Testis (tissue), 3 donors: ENCODE measurements around the gene LRTM2. TPM values are rescaled to one million over a fixed set of nuclear protein-coding genes. Genes with fewer than 3 reads are reported as not detected.

ENCODE experiments used
- DNase-seq: peaks from one replicate; pipeline ENCODE4 v3.0.0-alpha.2; 2019
- H3K27ac ChIP-seq, 2 donors: fragments of 200-600 bp; sonication (generic); one replicate each; pipeline ENCODE4 v1.5.1; 2019
- H3K27me3 ChIP-seq: fragments of 200-600 bp; sonication (generic); one replicate; pipeline ENCODE4 v1.5.1; 2019
- H3K36me3 ChIP-seq: fragments of 200-600 bp; sonication (generic); one replicate; pipeline ENCODE4 v1.5.1; 2017; ENCODE audit warnings: low read depth; ENCODE audit errors: missing control alignments
- H3K4me1 ChIP-seq: fragments of 200-600 bp; sonication (generic); one replicate; pipeline ENCODE4 v1.5.1; 2019
- H3K4me3 ChIP-seq, 2 donors: fragments of 200-600 bp; sonication (generic); one replicate each; pipeline ENCODE4 v1.5.1; 2017 to 2019
- H3K9me3 ChIP-seq: fragments of 200-600 bp; sonication (generic); one replicate; pipeline ENCODE4 v1.5.1; 2017
- CTCF ChIP-seq, 3 experiments: fragments of 450-650 bp in 2 of 3; fragments of 200-600 bp in 1 of 3; sonication (generic) in 1 of 3; IDR thresholded peaks; one replicate each; pipeline ENCODE4 v1.5.1; 2016 to 2019; ENCODE audit warnings: antibody characterized with exemption in 3 of 3, mild to moderate bottlenecking in 2 of 3, moderate library complexity in 1 of 3
- POLR2A ChIP-seq: fragments of 450-650 bp; IDR thresholded peaks from one replicate; pipeline ENCODE4 v1.6.1; 2017; ENCODE audit warnings: antibody characterized with exemption, mild to moderate bottlenecking, moderate library complexity
- WGBS, 2 donors: methylation state at CpG; one replicate each; pipeline ENCODE4 v1.1.5; 2018; 5-methylcytosine and 5-hydroxymethylcytosine counted together
- intact Hi-C: fragments of 100-400 bp; cut with DNase I; formaldehyde crosslinking; loops from one replicate; pipeline ENCODE4 v1.15.1; 2023; ENCODE audit warnings: low total_unique reads
- polyA plus RNA-seq: library from polyadenylated mRNA; stranded (reverse); fragments of 350-450 nt; fragmentation: Illumina TruSeq; extraction: RNeasy Lipid Tissue Mini Kit (QIAGEN cat#74804); gene quantifications from one replicate; pipeline ENCODE4 v1.2.3, GENCODE V29; 2014; ENCODE audit warnings: low read depth, low replicate concordance; ENCODE audit not compliant: insufficient read depth
- total RNA-seq, 2 donors: library from RNA; depleted of rRNA; stranded (reverse); fragments of >200 nt; gene quantifications; one replicate each; pipeline ENCODE4 v1.2.3, GENCODE V29; 2016

The LRTM2 gene
- total and polyA plus RNA-seq, 3 donors from 2014 or later = 0.39 to 0.96 (median 0.43) TPM

DNA sequence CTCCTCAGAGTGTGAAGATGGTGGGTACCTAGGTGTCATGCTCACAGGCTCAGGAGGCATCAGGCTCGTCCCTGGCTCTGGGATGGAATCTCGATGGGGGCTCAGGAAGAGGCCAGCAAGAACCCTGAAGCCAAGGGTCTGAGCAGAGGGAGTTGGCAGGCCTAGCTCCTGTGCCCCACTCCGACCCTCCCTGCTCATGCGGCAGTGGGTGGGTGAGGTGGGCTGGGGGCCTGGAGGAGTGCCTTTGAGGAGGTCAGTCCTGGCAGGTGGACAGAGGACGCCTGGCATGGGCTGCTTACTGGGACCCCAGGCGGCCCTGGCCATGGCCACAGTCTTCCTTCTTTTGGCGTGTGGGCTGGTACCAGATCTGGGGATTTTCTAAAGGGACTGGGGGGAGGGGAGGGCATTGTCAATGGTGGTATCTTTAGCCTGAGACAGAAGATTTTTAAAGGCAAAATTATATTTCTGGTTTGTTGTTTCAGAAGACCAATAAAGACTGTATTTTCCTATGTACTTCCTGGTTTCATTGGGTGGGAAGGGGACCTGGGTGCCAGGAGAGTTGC, 16.0 kb downstream of the LRTM2 start:
- DNase-seq = no peak
- Histone ChIP-seq H3K36me3 (no peaks in the 10 kb centered on the region), H3K27ac (no peak overlapping the region), H3K4me3 (no peak overlapping the region), H3K4me1 (no peaks in the 10 kb centered on the region), H3K9me3 (no peaks in the 10 kb centered on the region), H3K27me3 (no peaks in the 10 kb centered on the region)
- intact Hi-C loops = no loop called here
- TF ChIP-seq POLR2A (no peak), CTCF (IDR thresholded peaks at IDR 0.05) (no peak)
- 79 to 97% methylated on average over 3 to 7 of the region's 7 CpGs for WGBS, 2 donors

DNA sequence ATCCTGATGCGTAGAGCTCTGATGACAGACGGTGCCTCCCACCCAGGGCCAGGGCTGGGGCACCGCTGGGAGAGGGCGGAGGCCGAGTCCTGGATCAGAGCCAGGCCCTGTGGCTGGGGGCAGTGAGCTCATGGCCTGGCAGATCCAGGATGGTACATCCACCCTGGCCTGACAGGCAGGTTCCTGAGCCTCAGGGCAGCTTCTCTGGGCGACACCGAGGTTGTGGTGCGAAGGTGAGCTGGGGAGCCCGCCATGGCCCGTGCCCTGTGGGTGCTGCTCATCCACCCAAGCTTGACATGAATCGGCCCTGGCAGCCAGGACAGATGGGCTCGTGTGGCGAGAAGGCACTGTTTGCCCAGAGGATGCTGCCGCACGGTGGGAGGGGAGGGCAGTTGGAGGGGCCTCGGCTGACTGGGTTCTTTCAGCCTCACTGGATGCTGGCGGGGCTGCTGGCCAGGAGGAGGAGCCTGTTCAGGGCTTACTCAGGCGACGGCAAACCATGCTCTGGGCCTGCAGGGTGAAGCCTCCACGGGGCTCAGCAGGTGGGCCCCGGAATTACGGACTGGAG, 16.6 kb downstream of the LRTM2 start:
- H3K27ac ChIP-seq = no peak overlapping the region
- H3K27me3 ChIP-seq = no peaks in the 10 kb centered on the region
- no peak overlapping the region for H3K4me3 ChIP-seq
- H3K9me3 ChIP-seq = no peaks in the 10 kb centered on the region
- WGBS, 2 donors = 64 to 69% methylated on average over 10 to 22 of the region's 22 CpGs
- TF ChIP-seq CTCF (IDR thresholded peaks at IDR 0.05) = no peak
- no peaks in the 10 kb centered on the region for H3K4me1 ChIP-seq
- no peak for DNase-seq
- H3K36me3 ChIP-seq = no peaks in the 10 kb centered on the region
- intact Hi-C loops = no loop called here

GRCh38 chr12:1837541-1838204, 17.3 kb downstream of the LRTM2 start:
- Histone ChIP-seq H3K9me3 (no peaks in the 10 kb centered on the region), H3K4me1 (no peaks in the 10 kb centered on the region), H3K27me3 (no peaks in the 10 kb centered on the region), H3K27ac (no peak overlapping the region), H3K36me3 (no peaks in the 10 kb centered on the region), H3K4me3 (no peak overlapping the region)
- intact Hi-C loops = no loop called here
- TF ChIP-seq CTCF (IDR thresholded peaks at IDR 0.05) (no peak), POLR2A (no peak)
- DNase-seq = no peak
- WGBS, 2 donors = 84 to 89% methylated on average over 9 to 12 of the region's 12 CpGs

DNA sequence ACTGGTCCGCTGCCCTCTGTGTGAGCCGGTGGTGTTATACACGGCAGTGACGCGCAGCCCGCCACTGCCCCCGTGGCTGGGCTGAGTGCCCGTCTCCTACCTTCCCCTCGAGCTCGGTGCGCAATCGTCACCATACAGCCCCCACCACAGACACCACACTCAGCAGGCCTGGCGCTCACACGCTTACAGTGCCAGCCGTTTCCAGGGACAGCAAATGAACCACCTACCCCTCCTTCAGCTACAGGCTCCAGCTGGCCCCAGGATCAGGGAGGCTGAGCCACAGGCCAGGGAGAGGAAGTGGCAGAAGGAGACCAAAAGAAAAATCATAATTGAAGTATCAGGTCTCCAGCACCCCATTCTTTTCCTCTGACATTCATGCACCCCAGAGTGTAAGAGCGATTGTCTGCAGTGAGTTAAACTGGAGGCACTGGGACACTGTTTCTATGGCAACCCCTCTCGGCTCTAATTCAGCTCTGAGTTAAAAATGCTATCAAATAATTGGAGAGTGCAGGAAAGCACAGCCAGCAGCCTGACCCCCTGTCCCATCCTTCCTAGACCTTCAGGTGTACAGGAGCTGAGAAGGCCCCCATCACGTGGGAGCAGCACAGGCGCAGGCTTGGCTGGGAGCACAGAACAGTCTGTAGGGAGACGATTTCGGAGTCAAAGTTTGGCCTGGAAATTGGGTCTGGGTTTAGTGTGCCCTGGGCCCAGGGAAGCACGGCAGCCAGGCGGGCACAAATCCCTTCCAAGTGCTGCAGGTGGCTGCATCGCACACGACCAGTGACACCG, 18.0 kb downstream of the LRTM2 start:
- intact Hi-C loops = no loop called here
- Histone ChIP-seq H3K27me3 (no peaks in the 10 kb centered on the region), H3K36me3 (no peaks in the 10 kb centered on the region), H3K4me3 (no peak overlapping the region), H3K27ac (no peak overlapping the region), H3K4me1 (no peaks in the 10 kb centered on the region), H3K9me3 (no peaks in the 10 kb centered on the region)
- TF ChIP-seq POLR2A (no peak), CTCF (IDR thresholded peaks at IDR 0.05) (no peak)
- WGBS, 2 donors = 89 to 90% methylated on average over 25 to 26 of the region's 26 CpGs
- no peak for DNase-seq
